ENCODE results near the gene SOX5.

Gene SOX5

DNA sequence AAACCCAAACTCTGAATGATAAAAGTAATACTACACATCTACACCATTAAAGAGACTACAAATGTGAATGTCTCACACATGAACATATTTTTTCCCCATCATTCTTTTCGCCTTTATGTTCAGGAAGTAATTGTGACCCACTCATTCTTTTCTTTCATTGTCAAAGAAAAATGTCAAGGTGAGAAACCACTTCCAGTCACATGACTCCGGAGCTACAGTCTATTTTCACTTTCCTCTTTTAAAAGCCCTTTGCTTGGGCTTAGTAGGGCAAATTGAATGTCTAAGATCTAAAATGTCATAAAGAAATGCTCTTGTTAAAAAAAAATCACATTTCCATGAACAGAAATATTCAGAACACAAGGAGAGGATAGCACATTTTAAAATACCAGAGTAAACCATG, 461.3 kb downstream of the SOX5 start:
- Histone ChIP-seq H3K4me3 (ENCODE audit: low read depth in 1 of 2, low read length in 2 of 2) (no peak overlapping the region), H3K27ac (ENCODE audit: low read length) (no peak overlapping the region), H3K36me3 (ENCODE audit: control insufficient read depth in 1 of 2, insufficient read depth in 2 of 2, low read length in 2 of 2) (no peaks in the 10 kb centered on the region), H3K27me3 (ENCODE audit: low read depth, low read length) (no peaks in the 10 kb centered on the region), H3K4me1 (ENCODE audit: control insufficient read depth in 1 of 2, insufficient read depth in 2 of 2, low read length in 2 of 2) (no peaks in the 10 kb centered on the region), H3K9me3 (ENCODE audit: control insufficient read depth in 1 of 2, low read length in 2 of 2) (peaks cover 0 to 5% of the 10 kb centered on the region in 2 donors)

- H3K36me3 ChIP-seq (ENCODE audit: control insufficient read depth in 1 of 2, insufficient read depth in 2 of 2, low read length in 2 of 2), result no peaks in the 10 kb centered on the region
- H3K27ac ChIP-seq (ENCODE audit: low read length), result no peak overlapping the region
- peaks cover 0 to 10% of the 10 kb centered on the region in 2 donors for H3K9me3 ChIP-seq (ENCODE audit: control insufficient read depth in 1 of 2, low read length in 2 of 2)
- no peaks in the 10 kb centered on the region for H3K27me3 ChIP-seq (ENCODE audit: low read depth, low read length)
- no peaks in the 10 kb centered on the region for H3K4me1 ChIP-seq (ENCODE audit: control insufficient read depth in 1 of 2, insufficient read depth in 2 of 2, low read length in 2 of 2)
- H3K4me3 ChIP-seq (ENCODE audit: low read depth in 1 of 2, low read length in 2 of 2), result no peak overlapping the region
These were observed 465.2 kb downstream of the SOX5 start for GRCh38 chr12:23484238-23484637.

DNA sequence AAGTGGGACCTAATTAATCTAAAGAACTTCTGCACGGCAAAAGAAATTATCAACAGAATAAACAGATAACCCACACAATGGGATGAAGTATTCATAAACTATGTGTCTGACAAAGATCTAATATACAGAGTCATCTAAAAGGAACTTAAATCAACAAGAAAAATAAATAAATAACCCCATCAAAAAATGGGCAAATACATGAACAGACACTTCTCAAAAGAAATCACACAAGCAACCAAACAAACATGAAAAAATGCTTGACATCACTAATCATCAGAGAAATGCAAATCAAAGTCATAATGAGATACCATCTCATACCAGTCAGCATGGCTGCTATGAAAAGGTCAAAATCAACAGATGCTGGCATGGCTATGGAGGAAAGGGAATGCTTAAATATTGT, 466.9 kb downstream of the SOX5 start:
- H3K36me3 ChIP-seq (ENCODE audit: control insufficient read depth in 1 of 2, insufficient read depth in 2 of 2, low read length in 2 of 2), result no peaks in the 10 kb centered on the region
- no peaks in the 10 kb centered on the region for H3K27me3 ChIP-seq (ENCODE audit: low read depth, low read length)
- peaks cover 0 to 10% of the 10 kb centered on the region in 2 donors for H3K9me3 ChIP-seq (ENCODE audit: control insufficient read depth in 1 of 2, low read length in 2 of 2)
- H3K4me1 ChIP-seq (ENCODE audit: control insufficient read depth in 1 of 2, insufficient read depth in 2 of 2, low read length in 2 of 2), result no peaks in the 10 kb centered on the region
- H3K27ac ChIP-seq (ENCODE audit: low read length), result no peak overlapping the region
- no peak overlapping the region for H3K4me3 ChIP-seq (ENCODE audit: low read depth in 1 of 2, low read length in 2 of 2)

Measured in muscle layer of duodenum (tissue), 2 donors.